ACHN (cell line): ENCODE results near the gene RNASET2.
A peak's percentile ranks its signal among the peaks of the same experiment; 100 is the strongest.
"Not testable (repeated sequence)": the region's sequence is repeated elsewhere in the genome, so short reads cannot be mapped to it uniquely, and the experiment has no call there.

Experiments used
- DNase-seq: peaks from one replicate; pipeline ENCODE4 v3.0.0-alpha.2; 2015
- in situ Hi-C: cut with HindIII; loops from 2 replicates; pipeline ENCODE4 v1.10.0; 2017; ENCODE audit warnings: low sequenced_read_pairs, low pct_ligation_motif_present, low pct_unique_long_range_greater_than_20kb

The RNASET2 gene

GRCh38 chr6:166950892-166951669 is 5.3 kb downstream of the RNASET2 start:
- DNase-seq: peak; percentile 78
- in situ Hi-C loops: not testable (repeated sequence)

GRCh38 chr6:166950443-166950821 is 5.9 kb downstream of the RNASET2 start:
- no peak for DNase-seq
- in situ Hi-C loops: no loop called here

- no peak for DNase-seq
- in situ Hi-C loops: no loop called here
Observed at GRCh38 chr6:166949528-166950442, 6.6 kb downstream of the RNASET2 start.

- DNase-seq, in situ Hi-C loops: not testable (repeated sequence)
Observed at GRCh38 chr6:166948724-166949123, 7.6 kb downstream of the RNASET2 start.

GRCh38 chr6:166947251-166947650 is 9.1 kb downstream of the RNASET2 start:
- DNase-seq: no peak
- in situ Hi-C loops: no loop called here

GRCh38 chr6:166946125-166946524 is 10.2 kb downstream of the RNASET2 start:
- in situ Hi-C loops: no loop called here

GRCh38 chr6:166944666-166945256 is 11.6 kb downstream of the RNASET2 start:
- in situ Hi-C loops: no loop called here
- DNase-seq: no peak

More at GRCh38 chr6:166946125-166946524, 10.2 kb downstream of the RNASET2 start:
- no peak for DNase-seq

GRCh38 chr6:166942393-166943168 is 13.8 kb downstream of the RNASET2 start:
- DNase-seq: no peak
- in situ Hi-C loops: no loop called here

GRCh38 chr6:166940643-166941068 is 15.7 kb downstream of the RNASET2 start:
- DNase-seq: peak; percentile 62
- in situ Hi-C loops: no loop called here

GRCh38 chr6:166939894-166940293 is 16.5 kb downstream of the RNASET2 start:
- in situ Hi-C loops: no loop called here
- DNase-seq: no peak

- in situ Hi-C loops: no loop called here
- DNase-seq: no peak
Observed at GRCh38 chr6:166939345-166939744, 17.0 kb downstream of the RNASET2 start.

GRCh38 chr6:166938704-166939103 is 17.6 kb downstream of the RNASET2 start:
- in situ Hi-C loops: no loop called here
- no peak for DNase-seq

GRCh38 chr6:166938150-166938549 is 18.2 kb downstream of the RNASET2 start:
- no peak for DNase-seq
- in situ Hi-C loops: no loop called here

- in situ Hi-C loops: no loop called here
Observed at GRCh38 chr6:166937746-166938145, 18.6 kb downstream of the RNASET2 start.

GRCh38 chr6:166936079-166936787 is 20.1 kb downstream of the RNASET2 start:
- in situ Hi-C loops: no loop called here
- DNase-seq: no peak

More at GRCh38 chr6:166937746-166938145, 18.6 kb downstream of the RNASET2 start:
- DNase-seq: no peak

GRCh38 chr6:166935353-166935752 is 21.0 kb downstream of the RNASET2 start:
- in situ Hi-C loops: no loop called here
- DNase-seq: no peak

GRCh38 chr6:166934174-166934573 is 22.2 kb downstream of the RNASET2 start:
- in situ Hi-C loops: no loop called here
- no peak for DNase-seq

- in situ Hi-C loops: no loop called here
Observed at GRCh38 chr6:166933396-166933795, 23.0 kb downstream of the RNASET2 start.

More at GRCh38 chr6:166933396-166933795, 23.0 kb downstream of the RNASET2 start:
- DNase-seq: no peak
